H9 (cell line): ENCODE measurements around the gene FBH1. TPM values are rescaled to one million over a fixed set of nuclear protein-coding genes. Genes with fewer than 3 reads are reported as not detected.

Experiments used
- DNase-seq: peaks from one replicate; pipeline ENCODE4 v3.0.0-alpha.2; 2017
- H2AFZ ChIP-seq: one replicate; pipeline ENCODE4 v1.6.1; 2013; ENCODE audit warnings: mild to moderate bottlenecking, low read length, control low read depth, moderate library complexity
- H2AK5ac ChIP-seq: 2 replicates; pipeline ENCODE4 v1.6.1; 2013; ENCODE audit warnings: low read length, control low read depth, mixed read lengths; ENCODE audit not compliant: insufficient read length
- H2BK120ac ChIP-seq: one replicate; pipeline ENCODE4 v1.6.1; 2013; ENCODE audit warnings: low read depth, mild to moderate bottlenecking, low read length, control low read depth, inconsistent platforms; ENCODE audit not compliant: poor library complexity, severe bottlenecking
- H2BK12ac ChIP-seq: 2 replicates; pipeline ENCODE4 v1.6.1; 2013; ENCODE audit warnings: low read length, control low read depth, mixed read lengths, low read depth; ENCODE audit not compliant: insufficient read length
- H2BK15ac ChIP-seq: 2 replicates; pipeline ENCODE4 v1.6.1; 2013; ENCODE audit warnings: low read depth, low read length, control low read depth
- H2BK20ac ChIP-seq: one replicate; pipeline ENCODE4 v1.6.1; 2013; ENCODE audit warnings: low read depth, mild to moderate bottlenecking, low read length, control low read depth, inconsistent platforms; ENCODE audit not compliant: poor library complexity, severe bottlenecking
- H2BK5ac ChIP-seq: 2 replicates; pipeline ENCODE4 v1.6.1; 2013; ENCODE audit warnings: low read length, control low read depth, mixed read lengths; ENCODE audit not compliant: insufficient read length
- H3K14ac ChIP-seq: 2 replicates; pipeline ENCODE4 v1.6.1; 2013; ENCODE audit warnings: low read length, control low read depth; ENCODE audit not compliant: insufficient read depth
- H3K18ac ChIP-seq: 2 replicates; pipeline ENCODE4 v1.6.1; 2013; ENCODE audit warnings: low read depth, mild to moderate bottlenecking, mixed read lengths, low read length, control low read depth; ENCODE audit not compliant: insufficient read length
- H3K23ac ChIP-seq: 2 replicates; pipeline ENCODE4 v1.6.1; 2013; ENCODE audit warnings: low read length, control low read depth, mixed read lengths, low read depth; ENCODE audit not compliant: insufficient read length
- H3K23me2 ChIP-seq: 2 replicates; pipeline ENCODE4 v1.6.1; 2013; ENCODE audit warnings: low read depth, mild to moderate bottlenecking, mixed read lengths, low read length, control low read depth; ENCODE audit not compliant: insufficient read length, poor library complexity, severe bottlenecking
- H3K27ac ChIP-seq: 2 replicates; pipeline ENCODE4 v1.5.1; 2013; ENCODE audit warnings: low read length, control low read depth, mixed read lengths, low read depth; ENCODE audit not compliant: insufficient read length
- H3K27me3 ChIP-seq: 2 replicates; pipeline ENCODE4 v1.6.1; 2013; ENCODE audit warnings: low read length, control low read depth, inconsistent platforms; ENCODE audit not compliant: insufficient read depth
- H3K4ac ChIP-seq: 2 replicates; pipeline ENCODE4 v1.6.1; 2013; ENCODE audit warnings: low read depth, mild to moderate bottlenecking, control low read depth, inconsistent platforms, low read length, moderate library complexity
- H3K4me1 ChIP-seq: 2 replicates; pipeline ENCODE4 v1.6.1; 2013; ENCODE audit warnings: low read length, control low read depth, inconsistent platforms; ENCODE audit not compliant: insufficient read depth
- H3K4me2 ChIP-seq: 2 replicates; pipeline ENCODE4 v1.6.1; 2013; ENCODE audit warnings: low read length, control low read depth, mixed read lengths; ENCODE audit not compliant: insufficient read length, insufficient read depth
- H3K56ac ChIP-seq: 2 replicates; pipeline ENCODE4 v1.6.1; 2013; ENCODE audit warnings: low read depth, mild to moderate bottlenecking, mixed read lengths, low read length, control low read depth; ENCODE audit not compliant: insufficient read length
- H3K79me1 ChIP-seq: 2 replicates; pipeline ENCODE4 v1.6.1; 2013; ENCODE audit warnings: low read depth, mild to moderate bottlenecking, moderate library complexity, low read length, control low read depth, inconsistent platforms; ENCODE audit not compliant: insufficient read depth, poor library complexity, severe bottlenecking
- H3K79me2 ChIP-seq: 2 replicates; pipeline ENCODE4 v1.6.1; 2013; ENCODE audit warnings: low read length, control low read depth, inconsistent platforms; ENCODE audit not compliant: insufficient read depth
- H3K9ac ChIP-seq: 2 replicates; pipeline ENCODE4 v1.6.1; 2013; ENCODE audit warnings: low read length, control low read depth, mixed read lengths; ENCODE audit not compliant: insufficient read length; ENCODE audit errors: extremely low read depth
- H3K9me3 ChIP-seq: one replicate; pipeline ENCODE4 v1.6.1; 2013; ENCODE audit warnings: low read depth, low read length, inconsistent platforms; ENCODE audit not compliant: control insufficient read depth
- H3T11ph ChIP-seq: one replicate; pipeline ENCODE4 v1.6.1; 2013; ENCODE audit warnings: mild to moderate bottlenecking, low read length, control low read depth, inconsistent platforms
- H4K20me1 ChIP-seq: one replicate; pipeline ENCODE4 v1.6.1; 2013; ENCODE audit not compliant: control insufficient read depth, insufficient read length, insufficient read depth
- H4K5ac ChIP-seq: 2 replicates; pipeline ENCODE4 v1.6.1; 2013; ENCODE audit warnings: low read depth, mild to moderate bottlenecking, mixed read lengths, low read length, control low read depth; ENCODE audit not compliant: insufficient read length
- H4K8ac ChIP-seq: replicated peaks from 2 replicates; pipeline ENCODE4 v1.6.1; 2013; ENCODE audit warnings: low read length, control low read depth, mixed read lengths, low read depth; ENCODE audit not compliant: insufficient read length
- H4K91ac ChIP-seq: 2 replicates; pipeline ENCODE4 v1.6.1; 2013; ENCODE audit warnings: low read depth, mild to moderate bottlenecking, moderate library complexity, mixed read lengths, low read length, control low read depth; ENCODE audit not compliant: insufficient read length
- H3K27ac Mint-ChIP-seq, 3 experiments: 2 replicates in 2 of 3; 3 replicates in 1 of 3; pipeline ENCODE4 v1.8.0; 2020 to 2021; ENCODE audit warnings: mixed read lengths in 3 of 3, mild to moderate bottlenecking in 1 of 3, moderate library complexity in 1 of 3
- H3K27me3 Mint-ChIP-seq: 2 replicates; pipeline ENCODE4 v1.8.0; 2021; ENCODE audit warnings: low read depth, mild to moderate bottlenecking, moderate library complexity, mixed read lengths
- H3K36me3 Mint-ChIP-seq, 3 experiments: 2 replicates in 2 of 3; 3 replicates in 1 of 3; pipeline ENCODE4 v1.8.0; 2020 to 2021; ENCODE audit warnings: low read depth in 3 of 3, mixed read lengths in 3 of 3; ENCODE audit not compliant: insufficient read depth in 1 of 3
- H3K4me1 Mint-ChIP-seq, 2 experiments: 2 replicates each; pipeline ENCODE4 v1.8.0; 2020; ENCODE audit warnings: mixed read lengths in 2 of 2
- H3K4me3 Mint-ChIP-seq, 2 experiments: 2 replicates in 1 of 2; 3 replicates in 1 of 2; pipeline ENCODE4 v1.8.0; 2020 to 2021; ENCODE audit warnings: mild to moderate bottlenecking in 2 of 2, mixed read lengths in 2 of 2, moderate library complexity in 1 of 2
- H3K9me3 Mint-ChIP-seq, 2 experiments: 2 replicates in 1 of 2; 3 replicates in 1 of 2; pipeline ENCODE4 v1.8.0; 2020; ENCODE audit warnings: mild to moderate bottlenecking in 2 of 2, mixed read lengths in 2 of 2, moderate library complexity in 1 of 2
- CTCF ChIP-seq: fragments of 200-600 bp; sonication (generic); conservative IDR thresholded peaks from 3 replicates; pipeline ENCODE4 v1.8.0; 2021; ENCODE audit warnings: antibody characterized with exemption, mild to moderate bottlenecking
- WGBS: extraction: QIAGEN DNeasy Blood & Tissue Kit; methylation state at CpG from one replicate; pipeline ENCODE4 v1.1.7; 2013; ENCODE audit warnings: missing lambda C conversion rate, low lambda C conversion rate, mixed read lengths; ENCODE audit not compliant: insufficient read length; ENCODE audit errors: extremely low coverage; 5-methylcytosine and 5-hydroxymethylcytosine counted together
- total RNA-seq: library from RNA; stranded (reverse); gene quantifications from 2 replicates; pipeline ENCODE4 v1.2.1, GENCODE V29; 2021

Gene FBH1
- total RNA-seq, 1 experiment from 2014 or later = 52.2 TPM

- no peak overlapping the region for H2BK20ac ChIP-seq
- H3K23ac ChIP-seq = no peak overlapping the region
- no peaks in the 10 kb centered on the region for H3K79me2 ChIP-seq
- no peak overlapping the region for H4K8ac ChIP-seq
- no peak overlapping the region for H3K27ac Mint-ChIP-seq
- H2BK12ac ChIP-seq = no peak overlapping the region
- H3K27me3 Mint-ChIP-seq = no peaks in the 10 kb centered on the region; the same call in none of the 2 replicates
- no peak overlapping the region for H3K14ac ChIP-seq
- H3K36me3 Mint-ChIP-seq = peaks cover 8 to 24% (median 21%) of the 10 kb centered on the region in 3 experiments; a peak in 6 of 7 replicates
- peaks cover 7% of the 10 kb centered on the region; the same call in 1 of the 2 replicates for H3K4me1 ChIP-seq
- no peak for DNase-seq
- H3K79me1 ChIP-seq = no peaks in the 10 kb centered on the region
- H3K18ac ChIP-seq = no peak overlapping the region
- H3T11ph ChIP-seq = no peak overlapping the region
- H3K4me2 ChIP-seq = no peak overlapping the region
- no peaks in the 10 kb centered on the region for H4K20me1 ChIP-seq
- H3K9me3 ChIP-seq = no peaks in the 10 kb centered on the region
- H2AFZ ChIP-seq = no peak overlapping the region
- H4K5ac ChIP-seq = no peak overlapping the region
- H3K27ac ChIP-seq = no peak overlapping the region
- no peak overlapping the region for H2BK15ac ChIP-seq
- no peak overlapping the region for H2BK5ac ChIP-seq
- no peak for TF ChIP-seq CTCF
- H3K4me1 Mint-ChIP-seq = peaks cover 25 to 30% of the 10 kb centered on the region in 2 experiments
- H3K23me2 ChIP-seq = peaks cover 3% of the 10 kb centered on the region
- H2AK5ac ChIP-seq = no peak overlapping the region
- no peak overlapping the region for H3K4me3 Mint-ChIP-seq
- no peak overlapping the region for H2BK120ac ChIP-seq
- H3K4ac ChIP-seq = no peak overlapping the region
- no peak overlapping the region for H4K91ac ChIP-seq
- no peaks in the 10 kb centered on the region for H3K9me3 Mint-ChIP-seq
- no CpG with 5 or more reads among the region's 7 CpGs for WGBS
- H3K9ac ChIP-seq = no peak overlapping the region
- no peaks in the 10 kb centered on the region for H3K27me3 ChIP-seq
- no peak overlapping the region for H3K56ac ChIP-seq
Measured at GRCh38 chr10:5941579-5941978, 51.5 kb downstream of the FBH1 start.
